GM23248 (cell line): ENCODE data around the gene RSAD2. TPM values are rescaled to one million over a fixed set of nuclear protein-coding genes. Genes with fewer than 3 reads are reported as not detected.

Experiments used
- DNase-seq: peaks from one replicate; pipeline ENCODE4 v3.0.0-alpha.2; 2015
- H2AFZ ChIP-seq: fragments of 200-600 bp; sonication (generic); 2 replicates; pipeline ENCODE4 v1.6.1; 2016; ENCODE audit warnings: antibody characterized with exemption
- H3F3A ChIP-seq: fragments of 200-600 bp; sonication (generic); 2 replicates; pipeline ENCODE4 v1.6.1; 2016; ENCODE audit warnings: mild to moderate bottlenecking, antibody characterized with exemption, mixed run types; ENCODE audit not compliant: insufficient read depth
- H3K27ac ChIP-seq: fragments of 200-600 bp; sonication (generic); 2 replicates; pipeline ENCODE4 v1.5.1; 2016; ENCODE audit warnings: mild to moderate bottlenecking
- H3K27me3 ChIP-seq: fragments of 200-600 bp; sonication (generic); replicated peaks from 2 replicates; pipeline ENCODE4 v1.6.1; 2016; ENCODE audit warnings: mild to moderate bottlenecking; ENCODE audit not compliant: insufficient read depth
- H3K36me3 ChIP-seq: fragments of 200-600 bp; sonication (generic); 2 replicates; pipeline ENCODE4 v1.6.1; 2016; ENCODE audit warnings: low read depth, mild to moderate bottlenecking
- H3K4me1 ChIP-seq: fragments of 200-600 bp; sonication (generic); 2 replicates; pipeline ENCODE4 v1.6.1; 2016; ENCODE audit warnings: mild to moderate bottlenecking; ENCODE audit not compliant: insufficient read depth
- H3K4me2 ChIP-seq: fragments of 200-600 bp; sonication (generic); one replicate; pipeline ENCODE4 v1.6.1; 2016; ENCODE audit warnings: mild to moderate bottlenecking; ENCODE audit not compliant: unreplicated experiment
- H3K4me3 ChIP-seq: fragments of 200-600 bp; sonication (generic); 2 replicates; pipeline ENCODE4 v1.5.1; 2016; ENCODE audit warnings: mild to moderate bottlenecking
- H3K79me2 ChIP-seq: fragments of 200-600 bp; sonication (generic); 2 replicates; pipeline ENCODE4 v1.6.1; 2016; ENCODE audit warnings: mild to moderate bottlenecking; ENCODE audit not compliant: insufficient read depth
- H3K9ac ChIP-seq: fragments of 200-600 bp; sonication (generic); 2 replicates; pipeline ENCODE4 v1.6.1; 2016; ENCODE audit warnings: mild to moderate bottlenecking
- H3K9me2 ChIP-seq: fragments of 200-600 bp; sonication (generic); 2 replicates; pipeline ENCODE4 v1.6.1; 2016; ENCODE audit warnings: mixed run types, mild to moderate bottlenecking, moderate library complexity; ENCODE audit not compliant: insufficient read depth
- H3K9me3 ChIP-seq: fragments of 200-600 bp; sonication (generic); one replicate; pipeline ENCODE4 v1.6.1; 2017; ENCODE audit warnings: low read depth
- H4K20me1 ChIP-seq: fragments of 200-600 bp; sonication (generic); 2 replicates; pipeline ENCODE4 v1.6.0; 2016; ENCODE audit not compliant: insufficient read depth
- EZH2 ChIP-seq: fragments of 200-600 bp; sonication (generic); IDR thresholded peaks from 2 replicates; pipeline ENCODE4 v1.6.1; 2018; ENCODE audit warnings: antibody characterized with exemption, mild to moderate bottlenecking; ENCODE audit not compliant: insufficient read depth, poor library complexity, severe bottlenecking
- EZH2phosphoT487 ChIP-seq: fragments of 200-600 bp; sonication (generic); IDR thresholded peaks from 2 replicates; pipeline ENCODE4 v1.6.1; 2018; ENCODE audit warnings: antibody characterized with exemption, moderate library complexity, mild to moderate bottlenecking, low read depth; ENCODE audit not compliant: insufficient read depth
- WGBS, 2 experiments: methylation state at CpG; one replicate each; pipeline ENCODE4 v1.1.6; 2015 to 2017; ENCODE audit warnings: low lambda C conversion rate in 2 of 2, low coverage in 1 of 2; ENCODE audit errors: missing lambda C conversion rate in 2 of 2; 5-methylcytosine and 5-hydroxymethylcytosine counted together
- in situ Hi-C: fragments of 300-500 bp; cut with MboI; formaldehyde crosslinking; loops from 2 replicates; pipeline ENCODE4 v1.15.0; 2020
- polyA plus RNA-seq: library from polyadenylated mRNA; unstranded; fragments of >200 nt; fragmentation: Nextera tagmentation; extraction: Ambion mirVana; gene quantifications from 2 replicates; pipeline ENCODE4 v1.2.1, GENCODE V29; 2016
- total RNA-seq: library from RNA; depleted of rRNA; stranded (reverse); fragments of >200 nt; shearing (Covaris generic); gene quantifications from 2 replicates; pipeline ENCODE4 v1.2.3, GENCODE V29; 2014

RSAD2 gene
- total and polyA plus RNA-seq, 2 experiments from 2014 or later: not detected

GRCh38 chr2:6914828-6915227, 37.3 kb downstream of the RSAD2 start:
- Histone ChIP-seq H3K4me3 (no peak overlapping the region), H3K27me3 (peaks cover 3% of the 10 kb centered on the region; the same call in 1 of the 2 replicates), H3K9me3 (no peaks in the 10 kb centered on the region), H3K4me2 (no peak overlapping the region), H3K9me2 (no peaks in the 10 kb centered on the region), H3K79me2 (no peaks in the 10 kb centered on the region), H3K36me3 (no peaks in the 10 kb centered on the region), H2AFZ (no peak overlapping the region), H3K4me1 (no peaks in the 10 kb centered on the region), H3K9ac (no peak overlapping the region), H3K27ac (no peak overlapping the region), H3F3A (peaks cover 7% of the 10 kb centered on the region; the same call in 1 of the 2 replicates), H4K20me1 (no peaks in the 10 kb centered on the region)
- in situ Hi-C loops: no loop called here
- 79 to 87% methylated on average over 3 of the region's 3 CpGs for whole genome bisulfite sequencing, 2 experiments
- peak; percentile 54 for DNase-seq
- TF ChIP-seq EZH2phosphoT487 (no peak), EZH2 (no peak)

GRCh38 chr2:6915399-6915798, 37.8 kb downstream of the RSAD2 start:
- Histone ChIP-seq H3K27ac (no peak overlapping the region), H3K9me2 (no peaks in the 10 kb centered on the region), H3K4me2 (no peak overlapping the region), H3K9me3 (no peaks in the 10 kb centered on the region), H3K4me3 (no peak overlapping the region), H3K27me3 (no peaks in the 10 kb centered on the region; the same call in 1 of the 2 replicates), H3K36me3 (no peaks in the 10 kb centered on the region), H3K4me1 (no peaks in the 10 kb centered on the region), H3F3A (peaks cover 7% of the 10 kb centered on the region; the same call in 1 of the 2 replicates), H3K79me2 (no peaks in the 10 kb centered on the region), H3K9ac (no peak overlapping the region), H4K20me1 (no peaks in the 10 kb centered on the region), H2AFZ (no peak overlapping the region)
- DNase-seq: no peak
- TF ChIP-seq EZH2 (no peak), EZH2phosphoT487 (no peak)
- 92 to 100% methylated on average over 2 of the region's 2 CpGs for WGBS, 2 experiments
- in situ Hi-C loops: no loop called here

GRCh38 chr2:6916224-6916623, 38.6 kb downstream of the RSAD2 start:
- Histone ChIP-seq H3K27ac (no peak overlapping the region), H3F3A (peaks cover 7% of the 10 kb centered on the region; the same call in 1 of the 2 replicates), H2AFZ (no peak overlapping the region), H3K9me3 (no peaks in the 10 kb centered on the region), H3K27me3 (no peaks in the 10 kb centered on the region; the same call in 1 of the 2 replicates), H3K79me2 (no peaks in the 10 kb centered on the region), H3K4me3 (no peak overlapping the region), H3K9ac (no peak overlapping the region), H3K4me2 (no peak overlapping the region), H4K20me1 (no peaks in the 10 kb centered on the region), H3K9me2 (no peaks in the 10 kb centered on the region), H3K36me3 (no peaks in the 10 kb centered on the region), H3K4me1 (no peaks in the 10 kb centered on the region)
- 76% methylated on average over 3 of the region's 3 CpGs for WGBS, 2 experiments
- in situ Hi-C loops: no loop called here
- TF ChIP-seq EZH2phosphoT487 (no peak), EZH2 (no peak)
- DNase-seq: no peak

- TF ChIP-seq EZH2phosphoT487: no peak
- no peak for TF ChIP-seq EZH2
- H3K4me3 ChIP-seq: peak overlapping the region; percentile 76; the same call in 1 of the 2 replicates
These were observed 39.1 kb downstream of the RSAD2 start for GRCh38 chr2:6916736-6917070.

More at GRCh38 chr2:6916736-6917070, 39.1 kb downstream of the RSAD2 start:
- H3F3A ChIP-seq: peaks cover 7% of the 10 kb centered on the region; the same call in 1 of the 2 replicates
- no peaks in the 10 kb centered on the region for H3K79me2 ChIP-seq
- H3K27me3 ChIP-seq: no peaks in the 10 kb centered on the region; the same call in 1 of the 2 replicates
- H3K9ac ChIP-seq: no peak overlapping the region
- no peaks in the 10 kb centered on the region for H3K9me3 ChIP-seq
- peak overlapping the region; percentile 67 for H2AFZ ChIP-seq
- DNase-seq: no peak
- H4K20me1 ChIP-seq: no peaks in the 10 kb centered on the region
- H3K4me2 ChIP-seq: peak overlapping the region; percentile 19
- H3K36me3 ChIP-seq: no peaks in the 10 kb centered on the region
- H3K9me2 ChIP-seq: no peaks in the 10 kb centered on the region
- in situ Hi-C loops: no loop called here
- no peak overlapping the region for H3K27ac ChIP-seq
- 56 to 58% methylated on average over 8 of the region's 8 CpGs for WGBS, 2 experiments
- no peaks in the 10 kb centered on the region for H3K4me1 ChIP-seq
